Smooth muscle cell (in vitro differentiated cells): ENCODE measurements around the gene DQX1. TPM values are rescaled to one million over a fixed set of nuclear protein-coding genes. Genes with fewer than 3 reads are reported as not detected.
A peak's percentile ranks its signal among the peaks of the same experiment; 100 is the strongest.

Experiments used
- DNase-seq: peaks from one replicate; lab custom pipeline; 2025; ENCODE audit not compliant: unreplicated experiment; lab: John Stamatoyannopoulos, UW
- H2AFZ ChIP-seq: fragments of 200-600 bp; sonication (generic); 2 replicates; pipeline ENCODE4 v1.6.0; 2016; ENCODE audit warnings: antibody characterized with exemption, low read depth, mild to moderate bottlenecking
- H3F3A ChIP-seq: fragments of 200-600 bp; sonication (generic); 2 replicates; pipeline ENCODE4 v1.6.0; 2017; ENCODE audit warnings: antibody characterized with exemption, low read depth
- H3K27ac ChIP-seq: fragments of 200-600 bp; sonication (generic); 2 replicates; pipeline ENCODE4 v1.5.1; 2016; ENCODE audit warnings: low read depth, mild to moderate bottlenecking
- H3K27me3 ChIP-seq: fragments of 200-600 bp; sonication (generic); 2 replicates; pipeline ENCODE4 v1.6.1; 2016; ENCODE audit warnings: low read depth, mild to moderate bottlenecking
- H3K36me3 ChIP-seq: fragments of 200-600 bp; sonication (generic); 2 replicates; pipeline ENCODE4 v1.5.1; 2016; ENCODE audit warnings: low read depth
- H3K4me1 ChIP-seq: fragments of 200-600 bp; sonication (generic); 2 replicates; pipeline ENCODE4 v1.5.1; 2016; ENCODE audit warnings: low read depth
- H3K4me2 ChIP-seq: fragments of 200-600 bp; sonication (generic); 2 replicates; pipeline ENCODE4 v1.6.0; 2016; ENCODE audit warnings: mild to moderate bottlenecking
- H3K4me3 ChIP-seq: fragments of 200-600 bp; sonication (generic); 2 replicates; pipeline ENCODE4 v1.5.1; 2016; ENCODE audit warnings: mild to moderate bottlenecking
- H3K79me2 ChIP-seq: fragments of 200-600 bp; sonication (generic); 2 replicates; pipeline ENCODE4 v1.6.0; 2016; ENCODE audit warnings: low read depth, mild to moderate bottlenecking
- H3K9ac ChIP-seq: fragments of 200-600 bp; sonication (generic); 2 replicates; pipeline ENCODE4 v1.6.0; 2016; ENCODE audit warnings: low read depth
- H3K9me3 ChIP-seq: fragments of 200-600 bp; sonication (generic); replicated peaks from 2 replicates; pipeline ENCODE4 v1.5.1; 2016; ENCODE audit warnings: low read depth
- H4K20me1 ChIP-seq: fragments of 200-600 bp; sonication (generic); 2 replicates; pipeline ENCODE4 v1.6.0; 2016; ENCODE audit warnings: low read depth
- WGBS: methylation state at CpG from one replicate; pipeline ENCODE4 v1.1.7; 2016; ENCODE audit warnings: low lambda C conversion rate; 5-methylcytosine and 5-hydroxymethylcytosine counted together
- polyA plus RNA-seq: library from polyadenylated mRNA; unstranded; fragments of >200 nt; fragmentation: Nextera tagmentation; extraction: Ambion mirVana; gene quantifications from 2 replicates; pipeline ENCODE4 v1.2.1, GENCODE V29; 2016
- total RNA-seq: library from RNA; depleted of rRNA; stranded (reverse); fragments of >200 nt; gene quantifications from 2 replicates; pipeline ENCODE4 v1.2.3, GENCODE V29; 2014
- TF ChIP-seq, protein P1 (sequence below): fragments of 200-600 bp; sonication (generic); IDR thresholded peaks from 2 replicates; pipeline ENCODE4 v1.5.1; 2017; ENCODE audit warnings: borderline replicate concordance, mild to moderate bottlenecking, antibody characterized with exemption; ENCODE audit not compliant: insufficient read depth, poor library complexity, severe bottlenecking

The DQX1 gene
- total and polyA plus RNA-seq, 2 experiments from 2014 or later, result 0.27 TPM; not detected in 1

DNA sequence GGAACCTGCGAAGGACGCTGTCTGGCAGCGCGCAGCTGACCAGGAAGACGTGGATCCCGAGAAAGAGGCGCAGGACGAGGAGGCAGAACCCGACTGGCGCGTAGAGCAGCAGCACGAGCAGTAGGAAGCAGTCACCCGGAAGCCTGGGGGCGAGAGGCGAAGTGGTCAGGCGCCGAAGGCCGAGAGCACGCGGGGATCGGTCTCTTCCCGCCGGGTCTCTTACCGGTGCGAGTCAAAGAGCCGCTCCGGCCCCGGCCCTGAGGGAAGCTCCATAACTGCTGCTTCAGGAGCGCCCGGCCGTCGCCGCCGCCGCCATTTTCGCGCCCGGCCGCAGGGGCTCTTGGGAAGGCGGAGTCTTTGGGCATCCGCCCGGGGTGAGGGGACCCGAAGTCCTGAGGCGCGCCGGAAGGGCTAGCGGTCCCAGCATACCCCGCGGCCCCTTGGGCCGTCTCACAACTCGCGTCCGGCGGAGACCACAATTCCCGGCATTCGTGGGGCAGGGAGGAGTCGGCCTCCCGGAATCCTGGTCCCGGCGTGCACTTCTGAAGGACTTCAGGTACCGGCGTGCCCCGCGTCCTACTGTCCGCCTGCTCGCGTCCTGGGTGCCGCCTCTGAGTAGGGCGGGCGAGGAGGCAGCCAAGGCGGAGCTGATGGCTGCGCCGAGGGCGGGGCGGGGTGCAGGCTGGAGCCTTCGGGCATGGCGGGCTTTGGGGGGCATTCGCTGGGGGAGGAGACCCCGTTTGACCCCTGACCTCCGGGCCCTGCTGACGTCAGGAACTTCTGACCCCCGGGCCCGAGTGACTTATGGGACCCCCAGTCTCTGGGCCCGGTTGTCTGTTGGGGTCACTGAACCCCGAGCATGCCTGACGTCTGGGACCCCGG, 3.6 kb upstream of the DQX1 start, which contains the start of the genes AUP1 and HTRA2:
Gene AUP1, minus strand, starts transcription at position 350 of the 882 bp plus-strand sequence. Its CDS starts 77 bp downstream, at position 273.
Gene HTRA2, plus strand, starts transcription at position 577 of the 882 bp plus-strand sequence. Its CDS starts 74 bp downstream, at position 651.
- DNase-seq, result peak; percentile 87
- Histone ChIP-seq H3K27me3 (no peaks in the 10 kb centered on the region), H3K4me3 (peak within 1 kb of the TSS; percentile 88), H3F3A (peaks cover 20% of the 10 kb centered on the region), H3K27ac (peak within 1 kb of the TSS; percentile 71), H3K36me3 (no peaks in the 10 kb centered on the region), H3K4me2 (peak within 1 kb of the TSS; percentile 99), H3K9me3 (no peaks in the 10 kb centered on the region), H3K4me1 (peaks cover 11% of the 10 kb centered on the region), H2AFZ (peak within 1 kb of the TSS; percentile 69), H4K20me1 (peaks cover 11% of the 10 kb centered on the region), H3K79me2 (peaks cover 28% of the 10 kb centered on the region), H3K9ac (peak within 1 kb of the TSS; percentile 89)
- TF ChIP-seq, protein P1, sequence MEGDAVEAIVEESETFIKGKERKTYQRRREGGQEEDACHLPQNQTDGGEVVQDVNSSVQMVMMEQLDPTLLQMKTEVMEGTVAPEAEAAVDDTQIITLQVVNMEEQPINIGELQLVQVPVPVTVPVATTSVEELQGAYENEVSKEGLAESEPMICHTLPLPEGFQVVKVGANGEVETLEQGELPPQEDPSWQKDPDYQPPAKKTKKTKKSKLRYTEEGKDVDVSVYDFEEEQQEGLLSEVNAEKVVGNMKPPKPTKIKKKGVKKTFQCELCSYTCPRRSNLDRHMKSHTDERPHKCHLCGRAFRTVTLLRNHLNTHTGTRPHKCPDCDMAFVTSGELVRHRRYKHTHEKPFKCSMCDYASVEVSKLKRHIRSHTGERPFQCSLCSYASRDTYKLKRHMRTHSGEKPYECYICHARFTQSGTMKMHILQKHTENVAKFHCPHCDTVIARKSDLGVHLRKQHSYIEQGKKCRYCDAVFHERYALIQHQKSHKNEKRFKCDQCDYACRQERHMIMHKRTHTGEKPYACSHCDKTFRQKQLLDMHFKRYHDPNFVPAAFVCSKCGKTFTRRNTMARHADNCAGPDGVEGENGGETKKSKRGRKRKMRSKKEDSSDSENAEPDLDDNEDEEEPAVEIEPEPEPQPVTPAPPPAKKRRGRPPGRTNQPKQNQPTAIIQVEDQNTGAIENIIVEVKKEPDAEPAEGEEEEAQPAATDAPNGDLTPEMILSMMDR, result no peak
- WGBS, result 1% methylated on average over 85 of the region's 87 CpGs

DNA sequence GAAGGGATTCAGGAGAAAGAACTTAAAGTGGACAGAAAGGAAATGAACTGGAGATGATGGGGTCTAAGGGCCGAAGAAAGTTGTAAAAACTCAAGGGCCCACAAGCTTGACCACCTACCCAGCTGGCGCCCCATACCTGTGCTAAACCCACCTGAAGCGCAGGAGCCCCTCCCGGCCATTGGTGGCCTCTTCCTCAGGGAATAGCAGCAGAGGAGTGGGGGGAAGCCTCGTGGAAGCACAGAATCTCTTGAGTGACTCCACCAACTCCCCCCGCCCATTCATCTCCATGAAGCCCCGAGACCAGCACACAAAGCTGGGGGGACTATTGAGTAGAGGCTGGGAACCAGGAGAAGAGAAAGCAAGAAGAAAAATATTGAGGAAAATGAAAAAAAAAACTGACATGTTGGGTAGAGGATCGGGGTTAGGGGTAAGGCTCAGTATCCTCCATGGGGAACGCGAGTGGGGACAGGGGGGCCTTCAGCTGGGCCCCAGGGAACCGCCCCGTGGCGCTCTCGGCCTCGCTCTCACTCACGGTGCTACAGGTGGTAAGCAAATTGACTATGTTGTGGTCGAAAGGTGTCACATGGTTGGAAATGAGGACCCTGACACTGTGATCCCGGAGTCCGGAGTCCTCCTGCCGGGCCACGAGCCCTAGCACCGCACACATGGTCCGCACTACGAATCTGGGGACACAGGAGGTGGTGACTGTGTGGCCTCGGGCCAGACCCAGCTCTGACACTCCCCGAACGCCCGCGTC, 2.7 kb upstream of the DQX1 start:
- peak overlapping the region; percentile 89 for H3K9ac ChIP-seq
- H3K4me3 ChIP-seq, result peak overlapping the region; percentile 88
- DNase-seq, result no peak
- H3K36me3 ChIP-seq, result no peaks in the 10 kb centered on the region
- H4K20me1 ChIP-seq, result peaks cover 11% of the 10 kb centered on the region
- H3K4me2 ChIP-seq, result peak overlapping the region; percentile 99
- H3K27ac ChIP-seq, result peak overlapping the region; percentile 71
- no peaks in the 10 kb centered on the region for H3K9me3 ChIP-seq
- WGBS, result 18% methylated on average over 29 of the region's 29 CpGs
- H2AFZ ChIP-seq, result peak overlapping the region; percentile 69
- TF ChIP-seq, protein P1, result no peak
- H3K27me3 ChIP-seq, result no peaks in the 10 kb centered on the region
- peaks cover 11% of the 10 kb centered on the region for H3K4me1 ChIP-seq
- peaks cover 16% of the 10 kb centered on the region for H3F3A ChIP-seq
- H3K79me2 ChIP-seq, result peaks cover 28% of the 10 kb centered on the region

DNA sequence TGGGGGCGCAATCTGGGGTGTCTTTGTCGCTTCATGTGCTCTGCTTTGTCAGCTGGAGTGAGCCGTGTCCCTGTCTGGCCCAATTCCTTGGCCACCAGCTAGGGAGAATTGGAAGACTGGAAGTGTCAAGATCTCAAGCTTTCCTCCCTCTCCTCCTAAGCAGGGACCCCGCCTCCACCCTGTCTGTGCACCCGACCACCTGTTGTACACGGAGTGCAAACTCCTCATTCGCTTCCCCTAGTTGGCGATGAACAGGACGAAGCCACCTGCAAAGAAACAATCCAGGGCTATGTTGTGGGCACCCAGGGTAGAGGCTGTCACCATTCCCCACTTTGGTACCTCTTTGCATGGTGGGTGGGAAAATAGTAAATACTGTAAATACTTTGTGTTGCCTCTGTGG, 1.7 kb upstream of the DQX1 start:
- TF ChIP-seq, protein P1, result no peak
- H3K4me3 ChIP-seq, result no peak overlapping the region
- no peak overlapping the region for H3K27ac ChIP-seq
- DNase-seq, result no peak
- no peaks in the 10 kb centered on the region for H3K9me3 ChIP-seq
- H3K27me3 ChIP-seq, result no peaks in the 10 kb centered on the region
- WGBS, result 98% methylated on average over 9 of the region's 9 CpGs
- H3F3A ChIP-seq, result peaks cover 15% of the 10 kb centered on the region
- no peak overlapping the region for H3K9ac ChIP-seq
- no peak overlapping the region for H2AFZ ChIP-seq
- H3K4me2 ChIP-seq, result no peak overlapping the region
- H3K4me1 ChIP-seq, result peaks cover 11% of the 10 kb centered on the region
- H4K20me1 ChIP-seq, result peaks cover 11% of the 10 kb centered on the region
- no peaks in the 10 kb centered on the region for H3K36me3 ChIP-seq
- H3K79me2 ChIP-seq, result peaks cover 28% of the 10 kb centered on the region
